ENCODE data around the gene EOMES.
"Not testable (repeated sequence)": the region's sequence is repeated elsewhere in the genome, so short reads cannot be mapped to it uniquely, and the experiment has no call there.

Gene EOMES

GRCh38 chr3:27721717-27722564 is at the start of gene EOMES:
Gene EOMES (minus strand): TSS chr3:27722323. CDS start chr3:27722294, 29 bp downstream.
- peak; percentile 56 for DNase-seq

DNA sequence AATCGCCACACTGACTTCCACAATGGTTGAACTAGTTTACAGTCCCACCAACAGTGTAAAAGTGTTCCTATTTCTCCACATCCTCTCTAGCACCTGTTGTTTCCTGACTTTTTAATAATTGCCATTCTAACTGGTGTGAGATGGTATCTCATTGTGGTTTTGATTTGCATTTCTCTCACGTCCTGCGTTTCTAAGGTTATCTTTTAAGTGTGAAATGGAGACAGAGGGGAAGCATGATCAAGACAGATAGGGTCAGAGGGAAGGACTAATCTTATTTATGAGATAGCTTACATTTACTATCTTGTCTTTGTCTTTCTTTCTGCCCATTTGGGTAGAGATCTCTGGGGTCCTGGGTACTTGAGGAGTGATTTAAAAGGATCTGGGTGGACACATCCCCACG is 48.3 kb upstream of the EOMES start:
- not testable (repeated sequence) for DNase-seq

- DNase-seq: no peak
Measured at GRCh38 chr3:27767000-27767399, 44.9 kb upstream of the EOMES start.

DNA sequence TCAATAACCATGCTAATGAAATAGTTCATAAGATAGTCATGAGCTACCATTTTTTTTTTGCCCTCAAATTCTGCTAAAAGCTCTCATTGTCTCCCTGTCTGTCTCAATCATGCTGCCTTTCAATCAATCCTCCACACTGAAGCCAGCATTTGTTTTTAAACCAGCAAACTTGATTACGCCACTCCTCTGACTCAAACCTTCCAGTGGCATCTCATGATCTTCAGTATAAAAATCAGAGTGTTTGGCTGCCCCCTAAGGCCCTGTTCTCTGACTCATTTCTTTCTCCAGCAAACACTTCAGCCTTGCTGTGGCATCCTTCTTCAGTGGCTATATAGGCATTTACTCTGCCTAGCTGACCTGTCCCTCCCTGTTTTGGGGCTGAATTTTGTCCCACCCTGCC is 36.0 kb upstream of the EOMES start:
- no peak for DNase-seq

DNA sequence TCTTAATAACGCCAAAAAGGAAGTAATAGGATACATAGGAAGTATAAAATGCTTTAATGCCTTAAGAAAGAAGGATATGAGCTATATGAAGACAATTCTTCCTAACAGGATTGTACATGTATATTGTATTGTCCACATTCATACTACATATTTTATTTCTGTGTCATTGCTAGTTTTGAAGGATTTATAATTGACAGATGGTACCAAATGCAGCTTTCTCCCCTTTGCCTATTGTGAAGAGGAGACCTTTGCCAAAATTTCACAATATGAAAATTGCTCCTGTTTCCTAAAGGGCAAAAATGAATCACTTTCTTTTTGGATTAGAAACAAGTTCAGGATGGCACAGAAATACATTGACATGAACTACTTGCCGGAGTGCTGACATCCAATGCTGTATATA is 34.8 kb upstream of the EOMES start:
- no peak for DNase-seq

- no peak for DNase-seq
Measured at GRCh38 chr3:27752926-27753325, 30.8 kb upstream of the EOMES start.

DNA sequence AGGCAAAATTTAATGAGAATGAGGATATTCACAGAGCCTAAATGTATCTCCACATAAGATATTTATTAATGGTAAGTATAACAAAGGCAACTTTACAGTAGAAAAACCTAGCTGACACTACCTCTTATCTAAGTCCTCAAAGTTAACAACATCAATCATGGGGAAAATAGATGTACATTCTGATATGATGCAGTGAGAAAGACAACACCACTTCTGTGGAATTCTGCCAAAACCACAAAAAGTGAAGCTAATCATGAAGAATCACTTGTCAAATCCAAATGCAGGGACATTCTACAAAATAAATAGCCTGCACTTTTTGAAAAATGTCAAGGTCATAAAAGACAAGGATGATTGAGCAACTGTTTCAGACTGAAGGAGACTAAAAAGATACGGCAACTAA is 27.5 kb upstream of the EOMES start:
- DNase-seq: no peak

GRCh38 chr3:27746838-27747237 is 24.7 kb upstream of the EOMES start:
- DNase-seq: no peak

- DNase-seq: no peak
Measured at GRCh38 chr3:27740854-27741253, 18.7 kb upstream of the EOMES start.

- DNase-seq: no peak
Measured at GRCh38 chr3:27737091-27737490, 15.0 kb upstream of the EOMES start.

DNA sequence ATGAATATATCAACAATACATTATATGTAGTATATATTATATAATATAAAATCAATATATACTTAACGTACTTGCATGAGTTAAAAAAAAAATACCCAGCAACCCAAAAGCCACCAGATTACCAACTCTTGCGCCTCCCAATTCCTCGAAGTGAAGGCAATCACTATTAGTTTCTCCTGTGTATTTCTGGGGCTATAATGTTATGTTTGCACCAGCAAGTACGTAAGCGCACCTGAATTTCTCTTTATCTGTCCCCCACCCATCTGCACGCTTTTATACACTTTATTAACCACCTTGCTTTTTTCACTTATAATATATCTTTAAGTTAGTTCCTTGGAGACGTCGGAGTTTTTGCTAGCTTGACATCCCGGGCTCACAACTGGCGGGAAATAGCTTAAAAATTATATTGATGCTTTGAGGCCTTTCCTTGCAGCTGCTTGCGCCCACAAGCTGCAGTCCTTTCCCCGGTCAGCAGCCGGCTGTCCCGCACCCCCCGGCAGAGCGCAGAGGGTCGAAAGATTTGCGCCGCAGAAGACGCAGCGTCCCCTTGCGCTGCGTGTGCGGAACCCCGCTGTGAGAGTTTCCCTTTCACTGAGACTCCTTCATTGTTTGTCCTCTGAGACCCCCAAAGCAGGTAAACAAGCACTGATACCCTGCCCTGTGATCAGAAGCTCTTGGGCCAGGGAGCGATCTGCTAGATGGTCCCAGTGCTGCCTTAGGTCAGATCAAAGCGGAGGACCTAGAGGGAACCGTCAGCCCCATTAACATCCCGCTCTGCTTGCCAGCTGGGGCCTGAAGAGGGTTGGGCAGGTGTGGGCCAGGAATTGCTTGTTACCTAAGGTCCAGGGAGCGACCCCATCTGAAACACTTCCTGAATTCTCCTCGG is 8.9 kb upstream of the EOMES start:
- no peak for DNase-seq

DNA sequence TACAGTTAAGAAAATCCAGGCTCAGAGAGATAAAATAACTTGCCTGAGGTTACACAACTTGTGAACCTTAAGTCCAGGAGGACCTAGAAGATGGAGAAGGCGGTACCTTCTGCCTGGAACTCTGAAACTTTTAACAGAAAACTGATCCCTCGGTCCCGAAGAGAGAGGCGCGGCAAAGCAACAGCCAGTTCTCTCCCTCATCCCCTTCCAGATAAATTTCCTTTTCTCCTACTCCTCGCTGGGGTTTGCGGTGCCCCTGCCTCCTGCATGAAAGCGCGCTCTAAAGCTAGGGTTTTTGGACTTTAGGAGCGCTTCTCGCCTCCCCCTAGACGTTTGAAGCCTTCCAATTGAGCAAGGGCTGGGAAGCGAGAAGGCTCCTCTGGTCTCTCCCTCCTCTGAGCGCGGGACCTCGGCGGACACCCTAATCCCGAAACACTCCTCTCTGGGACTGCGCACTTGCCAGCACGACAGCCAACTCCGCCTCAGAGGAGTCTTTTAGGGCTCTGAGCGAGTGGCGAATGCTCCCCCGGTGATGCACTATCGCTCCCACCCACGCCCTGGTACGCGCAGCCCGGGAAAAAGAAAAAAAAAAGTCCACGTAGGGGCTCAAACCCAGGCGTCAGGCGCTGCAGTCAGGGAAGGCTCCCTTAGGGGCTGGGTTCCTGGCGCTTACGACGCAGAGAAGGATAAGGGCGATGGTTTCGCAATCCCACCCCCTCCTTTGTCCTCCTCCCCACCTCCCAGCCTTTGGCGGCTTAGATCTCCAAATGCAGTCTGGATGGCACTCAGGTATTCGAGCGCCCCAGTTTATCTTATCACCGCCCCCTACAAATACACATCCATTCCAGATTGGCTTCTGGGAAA is 7.9 kb upstream of the EOMES start:
- DNase-seq: no peak

DNA sequence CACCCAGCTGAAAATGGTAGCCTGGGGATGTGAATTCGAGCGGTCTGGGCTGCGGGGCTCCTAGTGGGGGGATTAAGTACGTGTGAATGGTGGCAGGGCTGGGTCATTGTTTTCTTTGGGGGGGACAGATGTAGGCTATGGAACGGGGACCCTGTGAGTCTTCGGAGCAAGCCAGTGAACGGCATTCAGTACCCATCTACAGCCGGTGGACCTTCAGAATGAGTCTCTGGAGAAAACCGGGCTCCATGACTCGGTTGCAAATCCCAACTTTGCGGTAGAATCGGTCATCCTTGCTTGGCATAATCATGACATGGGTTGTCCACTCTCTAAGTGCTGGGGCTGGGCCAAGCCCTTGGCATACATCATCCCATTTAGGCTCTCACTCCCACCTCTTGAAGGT is 7.2 kb upstream of the EOMES start:
- DNase-seq: no peak

DNA sequence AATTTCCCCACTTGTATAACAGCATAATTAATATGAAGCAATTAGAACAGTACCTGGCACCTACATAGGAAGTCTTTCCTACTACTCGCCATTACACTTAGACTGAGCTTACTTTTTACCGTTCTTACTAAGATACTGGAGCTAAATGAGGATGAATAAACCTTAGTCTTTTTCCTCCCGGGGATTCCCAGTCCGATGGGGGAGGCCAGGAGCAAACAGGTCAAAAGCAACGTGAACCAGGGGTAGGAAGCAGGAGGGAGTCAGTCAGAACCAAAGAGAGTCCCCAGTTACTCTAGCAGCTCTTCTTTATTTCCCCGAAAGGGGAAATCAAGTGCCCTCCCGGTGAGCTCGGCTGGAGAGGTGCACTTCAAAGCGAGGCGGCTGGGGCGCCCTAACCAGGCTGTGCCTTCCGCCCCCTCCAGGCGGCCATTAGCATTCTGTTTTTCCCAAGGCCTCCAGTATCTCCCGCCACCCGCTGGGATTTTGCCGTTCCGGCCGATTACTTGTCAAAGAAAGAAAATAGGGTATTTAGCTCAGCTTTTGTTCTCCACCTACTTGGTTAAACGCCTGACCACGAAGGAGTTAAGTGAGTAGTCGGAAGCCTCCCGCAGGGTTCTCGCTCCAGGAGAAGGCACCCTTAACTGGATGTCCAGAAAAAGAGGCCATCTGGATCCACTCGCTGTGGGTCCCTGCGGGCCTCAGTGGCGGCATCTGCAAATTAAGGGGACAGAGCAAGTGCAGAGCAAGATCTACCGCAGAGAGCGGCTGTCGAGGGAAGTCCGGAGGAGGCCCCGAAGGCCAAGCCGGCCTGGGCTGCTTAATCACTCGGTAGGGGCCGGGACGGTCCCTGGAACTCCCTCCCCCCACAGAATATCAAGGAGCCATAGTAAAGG is 6.3 kb upstream of the EOMES start:
- peak; percentile 17 for DNase-seq

- DNase-seq: no peak
Measured at GRCh38 chr3:27726240-27726639, 4.1 kb upstream of the EOMES start.

DNA sequence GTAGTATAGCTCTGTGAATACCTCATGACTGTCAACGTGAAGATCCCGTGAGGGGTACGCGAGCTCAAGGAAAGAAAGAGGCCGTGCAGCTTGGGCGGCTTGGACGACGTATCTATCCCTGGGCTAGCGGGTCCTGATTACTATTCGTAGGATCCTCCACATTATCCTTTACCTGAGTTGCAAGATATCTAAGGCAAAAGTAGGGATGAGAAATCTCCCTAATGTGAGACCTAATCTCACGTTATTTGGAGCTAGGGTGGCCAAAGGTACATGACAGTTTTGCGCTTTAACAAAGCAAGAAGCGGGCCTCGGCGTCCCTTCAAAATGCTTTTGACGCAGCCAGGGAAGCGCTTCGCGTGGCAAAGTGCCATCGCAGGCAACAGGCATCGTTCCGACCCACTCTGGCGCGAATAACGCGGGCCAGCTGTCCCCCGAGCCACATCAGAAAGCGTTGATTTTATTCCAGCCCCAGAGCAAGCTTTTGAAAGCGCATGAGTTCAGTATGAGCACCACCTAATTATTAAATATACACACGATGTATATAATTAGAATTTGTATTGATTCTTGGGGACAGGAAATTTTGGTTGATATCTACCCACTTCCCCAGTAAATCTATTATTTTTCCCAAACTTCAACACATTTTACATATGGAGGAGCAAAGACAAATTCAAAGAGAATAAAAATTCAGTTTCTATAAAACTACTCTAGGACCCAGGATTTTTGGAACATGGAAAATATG is 2.5 kb upstream of the EOMES start:
- DNase-seq: no peak

DNA sequence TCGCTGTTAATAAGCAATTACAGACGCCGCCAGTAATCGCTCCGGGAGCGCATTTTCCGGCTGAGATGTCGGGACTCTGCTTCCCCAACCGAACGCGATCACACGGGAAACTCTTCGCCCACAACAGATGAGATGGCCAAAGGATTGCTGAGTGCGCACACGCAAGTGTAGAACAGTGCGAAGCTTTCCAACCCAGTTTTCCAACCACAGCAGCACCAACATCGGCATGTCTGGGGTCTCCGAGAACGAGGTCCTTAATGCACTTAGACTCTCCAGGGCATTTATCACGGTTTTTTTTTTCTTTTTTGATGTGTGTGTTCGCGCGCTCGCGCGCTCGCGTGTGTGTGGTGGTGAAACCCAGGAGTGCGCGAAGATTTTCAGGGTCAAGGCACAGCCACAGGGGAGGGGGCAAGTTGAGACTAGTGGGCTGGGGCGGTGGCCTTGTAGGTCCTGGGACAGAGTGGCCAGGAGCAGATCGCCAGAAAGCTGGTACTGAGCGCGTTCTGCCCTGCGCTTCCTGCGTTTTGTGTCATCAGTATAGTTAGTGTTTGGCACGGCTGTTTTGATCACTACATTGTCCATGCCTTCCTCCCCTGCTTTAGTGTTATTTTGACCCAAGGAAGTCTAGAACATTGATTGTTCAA is 1.8 kb upstream of the EOMES start:
- no peak for DNase-seq

- no peak for DNase-seq
Measured at GRCh38 chr3:27723456-27723814, 1.3 kb upstream of the EOMES start.

- no peak for DNase-seq
Measured at GRCh38 chr3:27723001-27723445, 900 bp upstream of the EOMES start.

GRCh38 chr3:27720899-27721716 is 1.0 kb downstream of the EOMES start:
- DNase-seq: no peak
